Endodermal cell (in vitro differentiated cells): ENCODE measurements around the gene MNT. TPM values are rescaled to one million over a fixed set of nuclear protein-coding genes. Genes with fewer than 3 reads are reported as not detected.

Experiments used
- DNase-seq: peaks from one replicate; pipeline ENCODE4 v3.0.0-alpha.2; 2017
- H3K27ac ChIP-seq: 2 replicates; pipeline ENCODE4 v1.5.1; 2013; ENCODE audit warnings: mild to moderate bottlenecking, low read depth, low read length, moderate library complexity
- H3K27me3 ChIP-seq: 2 replicates; pipeline ENCODE4 v1.6.1; 2013; ENCODE audit warnings: mild to moderate bottlenecking, low read length, moderate library complexity; ENCODE audit not compliant: insufficient read depth, control insufficient read depth, poor library complexity, severe bottlenecking
- H3K36me3 ChIP-seq: 2 replicates; pipeline ENCODE4 v1.7.0; 2013; ENCODE audit warnings: mild to moderate bottlenecking, low read length, moderate library complexity; ENCODE audit not compliant: control insufficient read depth, insufficient read depth
- H3K4me1 ChIP-seq: one replicate; pipeline ENCODE4 v1.7.0; 2013; ENCODE audit warnings: low read length; ENCODE audit not compliant: control insufficient read depth, insufficient read depth
- H3K4me3 ChIP-seq: 2 replicates; pipeline ENCODE4 v1.5.1; 2013; ENCODE audit warnings: mild to moderate bottlenecking, low read length, moderate library complexity
- H3K9ac ChIP-seq: 2 replicates; pipeline ENCODE4 v1.6.1; 2013; ENCODE audit warnings: mild to moderate bottlenecking, low read length, moderate library complexity; ENCODE audit not compliant: poor library complexity, severe bottlenecking; ENCODE audit errors: extremely low read depth
- H3K9me3 ChIP-seq: 2 replicates; pipeline ENCODE4 v1.6.1; 2013; ENCODE audit warnings: mild to moderate bottlenecking, low read length, moderate library complexity; ENCODE audit not compliant: control insufficient read depth
- H3K27ac Mint-ChIP-seq: 2 replicates; pipeline ENCODE4 v1.8.0; 2020; ENCODE audit warnings: mixed read lengths
- H3K27me3 Mint-ChIP-seq: 2 replicates; pipeline ENCODE4 v1.8.0; 2021; ENCODE audit warnings: mild to moderate bottlenecking, mixed read lengths; ENCODE audit not compliant: insufficient read depth
- H3K36me3 Mint-ChIP-seq: 2 replicates; pipeline ENCODE4 v1.8.0; 2020; ENCODE audit warnings: low read depth, mixed read lengths
- H3K4me1 Mint-ChIP-seq: 2 replicates; pipeline ENCODE4 v1.8.0; 2020; ENCODE audit warnings: mixed read lengths
- H3K4me3 Mint-ChIP-seq: 2 replicates; pipeline ENCODE4 v1.8.0; 2020; ENCODE audit warnings: mild to moderate bottlenecking, moderate library complexity, mixed read lengths
- H3K9me3 Mint-ChIP-seq: 2 replicates; pipeline ENCODE4 v1.8.0; 2020; ENCODE audit warnings: mild to moderate bottlenecking, mixed read lengths
- CTCF ChIP-seq: fragments of 200-600 bp; sonication (generic); conservative IDR thresholded peaks from 2 replicates; pipeline ENCODE4 v1.5.0; 2021; ENCODE audit warnings: antibody characterized with exemption, mild to moderate bottlenecking
- WGBS, 2 experiments: methylation state at CpG; one replicate each; pipeline versions ENCODE4 v1.1.5 to v1.1.7; 2013; ENCODE audit warnings: missing lambda C conversion rate in 2 of 2, mixed read lengths in 1 of 2; ENCODE audit not compliant: insufficient coverage in 1 of 2, insufficient read length in 1 of 2; 5-methylcytosine and 5-hydroxymethylcytosine counted together
- total RNA-seq, 2 donors: library from RNA; stranded (reverse); fragmentation: NEBNext Ultra II Directional in 1 of 2; extraction: Animal tissue kit (Norgen Biotek cat#: 25700) in 1 of 2; gene quantifications; 2 replicates in 1 of 2; 3 replicates in 1 of 2; pipeline ENCODE4 v1.2.1, GENCODE V29; 2021

The MNT gene
- total RNA-seq, 2 donors from 2014 or later, result 25.3 to 30.2 TPM

DNA sequence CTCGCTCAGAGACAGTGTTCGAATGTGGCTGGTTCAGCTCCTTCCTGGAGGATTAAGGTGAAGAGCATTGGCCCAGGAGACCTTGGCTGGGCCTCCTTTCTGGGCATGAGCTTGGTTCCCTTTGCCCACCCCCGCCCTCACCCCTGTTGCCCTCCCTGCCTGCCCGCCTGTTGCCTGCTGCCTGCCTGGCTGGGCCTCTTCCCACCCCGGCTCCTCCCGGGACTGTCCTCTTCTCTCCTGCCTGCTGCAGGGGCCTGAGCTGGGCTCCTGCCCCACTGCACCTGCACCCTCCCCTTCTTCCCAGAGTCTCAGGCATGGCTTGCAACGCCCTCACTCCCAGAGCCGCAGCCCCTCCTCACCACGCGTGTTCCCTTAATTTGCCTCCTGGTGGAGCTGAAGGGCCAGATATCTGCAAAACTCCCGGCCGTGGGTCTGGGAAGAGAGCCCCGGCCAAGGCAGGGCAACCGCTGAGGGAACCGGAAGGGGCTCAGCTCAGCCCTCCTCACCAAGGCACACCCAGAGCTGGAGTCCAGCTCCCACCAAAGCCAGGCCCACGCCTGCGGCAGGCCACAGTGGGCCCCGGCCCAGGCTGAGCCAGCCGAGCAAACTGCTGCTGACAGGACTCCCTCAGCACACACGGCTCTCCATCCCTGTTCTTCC lies 31.2 kb downstream of the MNT start:
- H3K27ac ChIP-seq, result no peak overlapping the region
- Mint-ChIP-seq H3K9me3 (no peaks in the 10 kb centered on the region), H3K4me1 (peaks cover 1% of the 10 kb centered on the region), H3K4me3 (no peak overlapping the region), H3K27me3 (no peaks in the 10 kb centered on the region), H3K27ac (peak overlapping the region; percentile 68), H3K36me3 (peaks cover 6% of the 10 kb centered on the region)
- H3K4me3 ChIP-seq, result no peak overlapping the region
- TF ChIP-seq CTCF, result peak; percentile 51
- WGBS, 2 experiments, result 73 to 74% methylated on average over 7 to 20 of the region's 20 CpGs
- no peaks in the 10 kb centered on the region for H3K4me1 ChIP-seq
- H3K27me3 ChIP-seq, result no peaks in the 10 kb centered on the region
- peaks cover 11% of the 10 kb centered on the region for H3K36me3 ChIP-seq
- no peaks in the 10 kb centered on the region for H3K9me3 ChIP-seq
- no peak overlapping the region for H3K9ac ChIP-seq
- peak; percentile 89 for DNase-seq

DNA sequence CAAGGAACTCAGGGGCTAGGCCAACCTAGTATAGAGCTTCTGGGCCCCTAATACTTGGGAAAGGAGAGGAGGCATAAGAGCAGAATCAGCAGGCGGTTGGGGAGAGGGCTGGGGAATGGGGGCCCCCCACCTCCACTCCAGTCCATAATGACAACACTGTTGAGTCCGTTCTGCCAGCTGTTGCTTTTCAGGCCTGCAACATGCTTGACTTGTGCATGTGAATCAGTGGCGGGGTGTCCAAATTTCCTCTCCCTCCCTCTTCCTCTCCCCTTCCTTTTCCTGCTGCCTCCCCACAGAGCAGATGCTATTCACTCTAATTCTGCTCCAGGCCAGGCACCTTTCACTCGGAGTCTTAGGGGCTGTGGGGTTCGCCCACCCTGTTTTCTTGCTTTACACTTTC lies 31.8 kb downstream of the MNT start:
- Mint-ChIP-seq H3K4me3 (no peak overlapping the region), H3K9me3 (no peaks in the 10 kb centered on the region), H3K27me3 (no peaks in the 10 kb centered on the region), H3K27ac (no peak overlapping the region), H3K36me3 (peaks cover 6% of the 10 kb centered on the region), H3K4me1 (peaks cover 1% of the 10 kb centered on the region)
- H3K27me3 ChIP-seq, result no peaks in the 10 kb centered on the region
- TF ChIP-seq CTCF, result no peak
- H3K9ac ChIP-seq, result no peak overlapping the region
- 84 to 94% methylated on average over 2 to 5 of the region's 5 CpGs for WGBS, 2 experiments
- no peaks in the 10 kb centered on the region for H3K4me1 ChIP-seq
- no peak overlapping the region for H3K27ac ChIP-seq
- H3K36me3 ChIP-seq, result peaks cover 17% of the 10 kb centered on the region
- DNase-seq, result no peak
- no peak overlapping the region for H3K4me3 ChIP-seq
- H3K9me3 ChIP-seq, result no peaks in the 10 kb centered on the region

DNA sequence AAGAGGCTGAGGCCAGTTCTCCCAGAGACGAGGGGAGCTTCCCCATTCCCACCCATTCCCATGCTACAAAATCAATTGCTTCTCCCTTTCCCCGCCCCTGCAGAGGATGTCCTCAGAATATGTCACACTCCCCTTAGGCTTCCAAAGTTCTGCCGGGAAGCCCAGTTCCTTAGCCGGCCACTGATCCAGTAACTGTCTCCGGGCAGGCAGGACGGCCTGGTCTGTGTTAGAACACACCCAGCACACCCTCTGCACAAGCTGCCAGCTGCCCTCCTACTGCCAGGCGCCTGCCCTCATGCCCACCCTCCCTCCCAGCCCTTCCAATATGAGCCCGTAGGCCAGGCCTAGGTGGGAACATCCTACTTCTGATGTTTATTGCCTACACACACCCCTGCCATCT lies 32.5 kb downstream of the MNT start:
- H3K4me1 Mint-ChIP-seq, result peaks cover 1% of the 10 kb centered on the region
- H3K9me3 ChIP-seq, result no peaks in the 10 kb centered on the region
- no peaks in the 10 kb centered on the region for H3K27me3 Mint-ChIP-seq
- H3K4me3 Mint-ChIP-seq, result no peak overlapping the region
- no peak overlapping the region for H3K9ac ChIP-seq
- no peaks in the 10 kb centered on the region for H3K27me3 ChIP-seq
- no peak overlapping the region for H3K27ac ChIP-seq
- no peaks in the 10 kb centered on the region for H3K9me3 Mint-ChIP-seq
- no peak for DNase-seq
- WGBS, 2 experiments, result 86 to 89% methylated on average over 3 to 8 of the region's 8 CpGs
- H3K4me3 ChIP-seq, result no peak overlapping the region
- H3K4me1 ChIP-seq, result no peaks in the 10 kb centered on the region
- H3K36me3 Mint-ChIP-seq, result peaks cover 6% of the 10 kb centered on the region
- H3K27ac Mint-ChIP-seq, result no peak overlapping the region
- H3K36me3 ChIP-seq, result peaks cover 19% of the 10 kb centered on the region
- TF ChIP-seq CTCF, result no peak
